Panc1 (cell line): ENCODE results near the gene EDN2. TPM values are rescaled to one million over a fixed set of nuclear protein-coding genes. Genes with fewer than 3 reads are reported as not detected.

Source experiments
- ATAC-seq: fragments of 200-7000 bp; cut with Tn5 transposase; 2 replicates; pipeline ENCODE4 v1.9.1; 2020; ENCODE audit warnings: mild to moderate bottlenecking, moderate library complexity
- BruUV-seq: library from RNA; stranded (reverse); fragments of 400-500 nt; replicated peaks from 2 replicates; lab custom pipeline; 2021; lab: Mats Ljungman, UMichigan
- CTCF ChIA-PET: fragments of 300-600 bp; sonication (Branson Sonifier 250); formaldehyde crosslinking; loops from one replicate; lab custom pipeline; 2022; ENCODE audit warnings: antibody characterized with exemption; lab: Charles Lee
- POLR2A ChIA-PET: fragments of 300-600 bp; sonication (Branson Sonifier 250); formaldehyde crosslinking; loops from one replicate; lab custom pipeline; 2022; ENCODE audit warnings: antibody characterized with exemption; lab: Charles Lee
- DNase-seq: peaks from one replicate; pipeline ENCODE4 v3.0.0-alpha.2; 2010; ENCODE audit warnings: low read depth, low spot score
- H3K27ac ChIP-seq: 2 replicates; pipeline ENCODE4 v1.5.1; 2011; ENCODE audit warnings: mild to moderate bottlenecking, low read length, inconsistent platforms
- H3K27me3 ChIP-seq: fragments of 200-500 bp; sonication (Bioruptor generic); 2 replicates; pipeline ENCODE4 v1.6.0; 2014; ENCODE audit warnings: low read length, inconsistent platforms; ENCODE audit not compliant: control insufficient read depth, insufficient read depth
- H3K36me3 ChIP-seq: fragments of 200-500 bp; sonication (Bioruptor generic); 2 replicates; pipeline ENCODE4 v1.5.1; 2014; ENCODE audit warnings: inconsistent platforms, mild to moderate bottlenecking, low read length, moderate library complexity; ENCODE audit not compliant: control insufficient read depth, insufficient read depth
- H3K4me1 ChIP-seq: 2 replicates; pipeline ENCODE4 v1.5.1; 2011; ENCODE audit warnings: inconsistent platforms, mild to moderate bottlenecking, low read length, moderate library complexity; ENCODE audit not compliant: control insufficient read depth, insufficient read depth
- H3K4me3 ChIP-seq, 2 experiments: 2 replicates each; pipeline ENCODE4 v1.5.1; 2011 to 2012; ENCODE audit warnings: low read depth in 2 of 2, low read length in 2 of 2, mild to moderate bottlenecking in 2 of 2, inconsistent platforms in 1 of 2, moderate library complexity in 1 of 2
- H3K9me3 ChIP-seq: fragments of 200-500 bp; sonication (Bioruptor generic); 2 replicates; pipeline ENCODE4 v1.5.1; 2014; ENCODE audit warnings: low read depth, mild to moderate bottlenecking, inconsistent platforms, low read length, moderate library complexity; ENCODE audit not compliant: control insufficient read depth, insufficient read depth
- POLR2AphosphoS5 ChIP-seq: IDR thresholded peaks from 2 replicates; pipeline ENCODE4 v1.6.1; 2012; ENCODE audit warnings: mild to moderate bottlenecking, low read depth, low read length, moderate library complexity
- SIN3A ChIP-seq: IDR thresholded peaks from 2 replicates; pipeline ENCODE4 v1.6.1; 2012; ENCODE audit warnings: low read depth, mild to moderate bottlenecking, low read length, moderate library complexity, borderline replicate concordance; ENCODE audit not compliant: insufficient read depth
- TCF7L2 ChIP-seq: IDR thresholded peaks from 2 replicates; pipeline ENCODE4 v1.6.1; 2011; ENCODE audit warnings: mild to moderate bottlenecking, low read depth, low read length, inconsistent platforms
- in situ Hi-C: cut with HindIII; loops from 2 replicates; pipeline ENCODE4 v1.10.0; 2016; ENCODE audit warnings: low sequenced_read_pairs, low pct_unique_long_range_greater_than_20kb
- intact Hi-C: fragments of 100-400 bp; cut with micrococcal nuclease; formaldehyde crosslinking; loops from one replicate; pipeline ENCODE4 v1.10.0; 2022; ENCODE audit not compliant: unreplicated experiment
- total RNA-seq: library from RNA; stranded (reverse); gene quantifications from one replicate; pipeline ENCODE4 v1.2.1, GENCODE V29; 2021; ENCODE audit not compliant: unreplicated experiment
- TF ChIP-seq, protein P1 (sequence below), 2 experiments: IDR thresholded peaks; 2 replicates each; pipeline ENCODE4 v1.6.1; 2011 to 2012; ENCODE audit warnings: low read depth in 2 of 2, control low read depth in 1 of 2, low read length in 1 of 2, mild to moderate bottlenecking in 1 of 2, moderate library complexity in 1 of 2; ENCODE audit not compliant: insufficient read depth in 1 of 2
- TF ChIP-seq, protein P2 (sequence below): fragments of 450-650 bp; IDR thresholded peaks from 2 replicates; pipeline ENCODE4 v1.5.1; 2017; ENCODE audit warnings: mild to moderate bottlenecking

EDN2 gene
- total RNA-seq, 1 experiment from 2014 or later, result not detected

DNA sequence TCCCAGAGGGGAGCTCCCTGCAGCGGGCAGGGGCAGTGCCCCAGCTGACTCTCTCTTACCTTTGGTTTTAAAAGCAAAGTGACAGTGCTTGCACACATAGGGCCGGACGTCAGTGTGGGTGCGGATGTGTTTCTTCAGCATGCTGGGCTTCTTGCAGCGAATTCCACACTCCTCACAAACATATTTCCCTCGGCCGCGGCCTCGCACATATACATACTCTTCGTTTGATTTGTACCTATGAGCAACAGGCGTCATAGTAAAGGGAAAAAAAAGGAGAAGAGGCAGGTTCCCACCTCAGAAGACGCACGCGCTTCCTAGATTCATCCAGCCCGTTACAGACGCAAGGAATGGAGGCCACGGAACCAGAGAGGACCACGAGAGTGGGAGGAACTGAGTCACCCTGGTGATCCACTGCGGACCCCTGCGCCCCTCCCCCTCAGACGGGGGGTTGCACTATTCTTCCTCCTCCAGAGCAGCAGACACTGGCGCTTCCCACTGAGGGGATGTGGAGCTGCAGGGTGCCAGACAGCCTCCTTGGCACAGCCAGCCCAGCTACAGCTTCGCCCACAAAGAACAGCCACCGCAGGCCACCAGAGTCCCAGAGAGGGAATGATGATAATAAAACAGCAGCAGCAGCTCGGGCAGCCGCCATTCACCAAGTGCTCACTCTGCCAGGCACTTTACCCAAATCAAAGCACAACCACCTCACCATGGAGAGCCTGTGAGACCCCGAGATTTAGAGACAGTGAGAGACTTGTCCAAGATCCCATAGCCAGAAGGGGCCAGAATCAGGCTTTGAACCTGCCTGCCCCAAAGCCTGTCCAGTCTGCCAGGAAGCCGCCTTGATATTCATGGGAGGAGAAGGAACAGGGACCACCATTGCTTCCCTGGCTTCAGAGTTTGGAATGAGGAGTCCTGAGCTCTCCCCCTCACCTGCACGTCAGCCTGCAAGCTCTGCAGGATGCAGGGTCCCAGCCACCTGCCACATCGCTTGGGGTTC, 40.5 kb upstream of the EDN2 start:
- no peaks in the 10 kb centered on the region for H3K36me3 ChIP-seq
- intact Hi-C loops (no loop called here), in situ Hi-C loops (no loop called here)
- no peak overlapping the region for H3K4me3 ChIP-seq
- ATAC-seq, result no peak
- BruUV-seq, result no TSS peak
- no peak for DNase-seq
- H3K27ac ChIP-seq, result no peak overlapping the region
- H3K27me3 ChIP-seq, result no peaks in the 10 kb centered on the region
- ChIA-PET CTCF (no interaction called here), POLR2A (no interaction called here)
- TF ChIP-seq, protein P1, sequence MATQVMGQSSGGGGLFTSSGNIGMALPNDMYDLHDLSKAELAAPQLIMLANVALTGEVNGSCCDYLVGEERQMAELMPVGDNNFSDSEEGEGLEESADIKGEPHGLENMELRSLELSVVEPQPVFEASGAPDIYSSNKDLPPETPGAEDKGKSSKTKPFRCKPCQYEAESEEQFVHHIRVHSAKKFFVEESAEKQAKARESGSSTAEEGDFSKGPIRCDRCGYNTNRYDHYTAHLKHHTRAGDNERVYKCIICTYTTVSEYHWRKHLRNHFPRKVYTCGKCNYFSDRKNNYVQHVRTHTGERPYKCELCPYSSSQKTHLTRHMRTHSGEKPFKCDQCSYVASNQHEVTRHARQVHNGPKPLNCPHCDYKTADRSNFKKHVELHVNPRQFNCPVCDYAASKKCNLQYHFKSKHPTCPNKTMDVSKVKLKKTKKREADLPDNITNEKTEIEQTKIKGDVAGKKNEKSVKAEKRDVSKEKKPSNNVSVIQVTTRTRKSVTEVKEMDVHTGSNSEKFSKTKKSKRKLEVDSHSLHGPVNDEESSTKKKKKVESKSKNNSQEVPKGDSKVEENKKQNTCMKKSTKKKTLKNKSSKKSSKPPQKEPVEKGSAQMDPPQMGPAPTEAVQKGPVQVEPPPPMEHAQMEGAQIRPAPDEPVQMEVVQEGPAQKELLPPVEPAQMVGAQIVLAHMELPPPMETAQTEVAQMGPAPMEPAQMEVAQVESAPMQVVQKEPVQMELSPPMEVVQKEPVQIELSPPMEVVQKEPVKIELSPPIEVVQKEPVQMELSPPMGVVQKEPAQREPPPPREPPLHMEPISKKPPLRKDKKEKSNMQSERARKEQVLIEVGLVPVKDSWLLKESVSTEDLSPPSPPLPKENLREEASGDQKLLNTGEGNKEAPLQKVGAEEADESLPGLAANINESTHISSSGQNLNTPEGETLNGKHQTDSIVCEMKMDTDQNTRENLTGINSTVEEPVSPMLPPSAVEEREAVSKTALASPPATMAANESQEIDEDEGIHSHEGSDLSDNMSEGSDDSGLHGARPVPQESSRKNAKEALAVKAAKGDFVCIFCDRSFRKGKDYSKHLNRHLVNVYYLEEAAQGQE (IDR thresholded peaks at IDR 0.05; ENCODE audit: insufficient read depth in 1 of 2, low read depth in 2 of 2, low read length in 1 of 2), result no peak
- TF ChIP-seq POLR2AphosphoS5 (no peak), SIN3A (no peak), TCF7L2 (no peak)
- TF ChIP-seq, protein P2, sequence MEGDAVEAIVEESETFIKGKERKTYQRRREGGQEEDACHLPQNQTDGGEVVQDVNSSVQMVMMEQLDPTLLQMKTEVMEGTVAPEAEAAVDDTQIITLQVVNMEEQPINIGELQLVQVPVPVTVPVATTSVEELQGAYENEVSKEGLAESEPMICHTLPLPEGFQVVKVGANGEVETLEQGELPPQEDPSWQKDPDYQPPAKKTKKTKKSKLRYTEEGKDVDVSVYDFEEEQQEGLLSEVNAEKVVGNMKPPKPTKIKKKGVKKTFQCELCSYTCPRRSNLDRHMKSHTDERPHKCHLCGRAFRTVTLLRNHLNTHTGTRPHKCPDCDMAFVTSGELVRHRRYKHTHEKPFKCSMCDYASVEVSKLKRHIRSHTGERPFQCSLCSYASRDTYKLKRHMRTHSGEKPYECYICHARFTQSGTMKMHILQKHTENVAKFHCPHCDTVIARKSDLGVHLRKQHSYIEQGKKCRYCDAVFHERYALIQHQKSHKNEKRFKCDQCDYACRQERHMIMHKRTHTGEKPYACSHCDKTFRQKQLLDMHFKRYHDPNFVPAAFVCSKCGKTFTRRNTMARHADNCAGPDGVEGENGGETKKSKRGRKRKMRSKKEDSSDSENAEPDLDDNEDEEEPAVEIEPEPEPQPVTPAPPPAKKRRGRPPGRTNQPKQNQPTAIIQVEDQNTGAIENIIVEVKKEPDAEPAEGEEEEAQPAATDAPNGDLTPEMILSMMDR, result no peak
- H3K4me1 ChIP-seq, result no peaks in the 10 kb centered on the region
- no peaks in the 10 kb centered on the region for H3K9me3 ChIP-seq

DNA sequence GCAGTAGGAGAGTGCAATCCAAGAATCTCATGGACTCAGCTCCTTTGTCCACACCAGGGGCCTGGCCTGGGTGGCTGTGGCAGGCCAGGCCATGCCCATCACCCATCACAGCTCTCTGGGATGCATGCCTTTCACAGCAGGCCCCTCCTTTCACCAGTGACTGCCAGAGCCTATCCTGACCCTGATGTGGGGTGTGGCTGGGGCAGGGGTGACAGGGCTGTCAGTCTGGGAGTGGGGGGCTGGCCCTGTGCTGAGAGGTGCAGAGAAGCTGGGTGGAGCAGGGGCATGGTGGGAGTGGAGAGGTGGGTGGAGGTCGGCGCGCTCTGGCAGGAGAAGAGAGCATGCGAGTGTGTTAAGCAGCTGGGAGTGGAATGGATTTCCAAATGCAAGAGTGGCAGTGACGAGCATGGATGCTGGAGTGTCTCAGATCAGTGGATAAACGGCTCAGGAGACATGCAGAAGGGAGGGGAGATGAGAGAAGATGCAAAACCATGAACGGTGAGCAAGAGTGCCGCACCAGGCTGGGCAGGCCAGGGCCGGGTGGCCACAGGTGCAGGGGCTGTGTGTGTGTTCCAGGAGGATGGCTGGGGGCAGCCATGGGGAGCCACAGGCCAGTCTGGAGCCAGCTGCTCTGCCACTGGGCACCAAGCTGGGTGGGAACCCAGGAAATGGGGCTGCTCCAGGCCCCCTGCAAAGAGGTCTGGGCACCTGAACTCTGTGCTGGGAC, 39.6 kb upstream of the EDN2 start:
- CTCF ChIA-PET, result no interaction called here
- in situ Hi-C loops (no loop called here), intact Hi-C loops (no loop called here)
- DNase-seq (no peak), ATAC-seq (0 out of 2 replicates have a peak, but pooled peaks have one; percentile 37)
- no peaks in the 10 kb centered on the region for H3K9me3 ChIP-seq
- POLR2A ChIA-PET, result no interaction called here
- TF ChIP-seq POLR2AphosphoS5 (no peak), TCF7L2 (no peak), SIN3A (no peak)
- TF ChIP-seq, protein P2, result no peak
- TF ChIP-seq, protein P1 (IDR thresholded peaks at IDR 0.05; ENCODE audit: insufficient read depth in 1 of 2, low read depth in 2 of 2, low read length in 1 of 2), result no peak
- no peak overlapping the region for H3K27ac ChIP-seq
- H3K36me3 ChIP-seq, result no peaks in the 10 kb centered on the region
- no peak overlapping the region for H3K4me3 ChIP-seq
- no TSS peak for BruUV-seq
- H3K4me1 ChIP-seq, result no peaks in the 10 kb centered on the region
- H3K27me3 ChIP-seq, result no peaks in the 10 kb centered on the region
